HepG2 (cell line): ENCODE results near the gene DNAH9.

Experiments
- ELF1 ChIP-seq: sonication (generic); formaldehyde crosslinking; IDR thresholded peaks from 2 replicates; pipeline ENCODE4 v1.4.0; 2020; ENCODE audit warnings: missing genetic modification reagents
- NR2F1 ChIP-seq, 2 experiments: fragments of 450-650 bp in 1 of 2; formaldehyde crosslinking in 1 of 2; IDR thresholded peaks; 2 replicates each; pipeline versions ENCODE4 v1.5.0 to v1.6.1; 2016 to 2020; ENCODE audit warnings: mild to moderate bottlenecking in 1 of 2, missing compliant biosample characterization in 1 of 2, missing genetic modification reagents in 1 of 2, moderate library complexity in 1 of 2
- ZIK1 ChIP-seq: sonication (generic); formaldehyde crosslinking; IDR thresholded peaks from 2 replicates; pipeline ENCODE4 v1.5.0; 2020; ENCODE audit warnings: mild to moderate bottlenecking, low read depth, missing genetic modification reagents, borderline replicate concordance
- ZNF776 ChIP-seq: sonication (generic); formaldehyde crosslinking; IDR thresholded peaks from 2 replicates; pipeline ENCODE4 v1.4.0; 2020; ENCODE audit warnings: mild to moderate bottlenecking, missing genetic modification reagents
- ZNF784 ChIP-seq: sonication (generic); formaldehyde crosslinking; IDR thresholded peaks from 2 replicates; pipeline ENCODE4 v1.5.1; 2020; ENCODE audit warnings: missing genetic modification reagents, mild to moderate bottlenecking, borderline replicate concordance

- TF ChIP-seq NR2F1 (CRISPR knock-in tag; IDR thresholded peaks at IDR 0.05) (no peak), ELF1 (CRISPR knock-in tag) (no peak), ZIK1 (CRISPR knock-in tag) (no peak), ZNF784 (CRISPR knock-in tag) (no peak), ZNF776 (CRISPR knock-in tag) (no peak)
Observed at GRCh38 chr17:12007466-12007865, 409.2 kb downstream of the DNAH9 start.
